Forelimb muscle (tissue), 1 donor: Measurements from ENCODE around the gene PRCP. TPM values are rescaled to one million over a fixed set of nuclear protein-coding genes. Genes with fewer than 3 reads are reported as not detected.
"Not testable (repeated sequence)": the region's sequence is repeated elsewhere in the genome, so short reads cannot be mapped to it uniquely, and the experiment has no call there.

ENCODE experiments used
- DNase-seq: peaks from one replicate; pipeline ENCODE4 v3.0.0-alpha.2; 2013; ENCODE audit warnings: low read depth
- polyA plus RNA-seq: library from polyadenylated mRNA; unstranded; fragments of 120-200 nt; gene quantifications from one replicate; pipeline ENCODE4 v1.2.1, GENCODE V29; 2013; ENCODE audit not compliant: insufficient read length

Gene PRCP
- polyA plus RNA-seq, result 96.3 TPM

DNA sequence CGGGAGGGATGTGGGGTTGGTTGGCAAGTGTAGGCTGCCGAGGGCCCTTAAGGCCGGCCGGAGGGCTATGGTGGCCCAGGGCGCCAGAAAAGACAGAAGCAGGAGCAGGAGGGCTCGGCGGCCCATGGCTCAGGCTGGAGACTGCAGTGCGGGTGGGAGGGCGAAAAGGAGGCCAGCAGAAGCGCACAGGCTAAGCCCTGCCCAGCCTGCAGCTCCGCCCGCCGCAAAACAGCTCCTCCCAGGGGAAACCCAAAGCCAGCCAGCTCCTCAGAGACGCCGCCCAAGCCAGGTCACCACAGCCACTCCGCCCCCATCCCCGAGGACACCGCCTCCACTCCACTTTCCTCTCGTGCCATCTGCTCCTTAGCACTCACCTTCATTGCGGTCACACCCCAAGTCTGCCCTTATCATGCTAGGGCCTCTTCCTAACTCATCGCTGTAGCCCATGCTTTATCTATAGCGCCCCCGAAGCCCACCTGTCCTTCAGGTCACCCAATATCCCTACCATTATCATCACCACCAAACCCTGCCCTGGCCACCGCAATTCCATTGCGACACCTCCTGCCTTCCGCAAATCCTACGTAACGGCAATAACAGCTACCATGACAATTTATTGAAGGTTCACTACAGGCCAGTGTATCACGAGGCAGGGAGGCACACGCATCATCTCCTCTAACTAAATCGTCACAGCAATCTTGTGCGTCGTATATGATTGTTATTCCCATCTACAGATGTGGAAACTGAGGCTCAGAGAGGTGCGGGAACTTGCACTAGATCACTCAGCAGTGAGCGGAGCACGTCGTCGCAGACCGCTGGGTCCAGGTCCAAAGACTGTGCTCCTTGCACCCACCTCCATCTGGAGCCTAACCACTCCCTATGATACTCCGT, at the start of gene PRCP:
Gene PRCP, minus strand, starts transcription at position 154 of the 888 bp plus-strand sequence. Its CDS starts 28 bp downstream, at position 126.
- peak; percentile 43 for DNase-seq

DNA sequence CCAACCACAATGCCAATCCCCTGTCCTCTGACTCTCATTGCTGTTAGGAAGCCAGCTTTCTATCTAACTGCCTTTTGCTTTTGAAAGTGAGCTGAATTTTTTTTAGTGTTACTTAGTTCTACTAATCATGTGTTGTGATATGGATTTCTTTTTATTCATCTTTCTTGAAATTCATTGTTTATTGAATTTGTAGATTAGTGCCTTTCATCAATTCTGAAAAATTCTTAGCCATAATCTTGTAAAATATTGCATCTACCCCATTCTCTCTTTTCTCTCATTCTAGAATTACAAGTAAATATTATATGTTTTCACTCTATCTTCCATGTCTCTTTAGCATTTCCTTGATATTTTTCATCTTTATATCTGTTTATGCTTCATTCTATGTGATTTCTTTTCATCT, 49.1 kb upstream of the PRCP start:
- DNase-seq, result no peak

DNA sequence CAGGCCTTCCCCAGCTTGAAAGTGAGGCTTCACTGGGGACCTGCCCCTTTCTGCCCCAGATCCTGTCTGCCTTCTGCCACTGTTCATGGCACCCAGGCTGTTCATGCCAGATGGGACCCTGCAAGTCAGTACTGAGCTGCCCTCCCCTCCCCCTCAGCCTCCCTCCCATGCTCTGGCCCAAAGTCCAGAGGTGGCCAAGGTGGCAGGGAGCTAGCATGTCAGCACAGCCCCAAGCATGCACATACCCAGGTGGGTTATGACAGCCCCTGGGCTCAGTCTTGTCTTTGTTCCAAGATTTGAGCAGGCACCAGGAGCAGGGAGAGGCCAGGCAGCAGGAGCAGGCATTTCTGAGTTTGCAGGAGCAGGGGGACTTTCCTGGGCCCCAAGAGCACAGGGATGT, 45.5 kb upstream of the PRCP start:
- DNase-seq, result no peak

DNA sequence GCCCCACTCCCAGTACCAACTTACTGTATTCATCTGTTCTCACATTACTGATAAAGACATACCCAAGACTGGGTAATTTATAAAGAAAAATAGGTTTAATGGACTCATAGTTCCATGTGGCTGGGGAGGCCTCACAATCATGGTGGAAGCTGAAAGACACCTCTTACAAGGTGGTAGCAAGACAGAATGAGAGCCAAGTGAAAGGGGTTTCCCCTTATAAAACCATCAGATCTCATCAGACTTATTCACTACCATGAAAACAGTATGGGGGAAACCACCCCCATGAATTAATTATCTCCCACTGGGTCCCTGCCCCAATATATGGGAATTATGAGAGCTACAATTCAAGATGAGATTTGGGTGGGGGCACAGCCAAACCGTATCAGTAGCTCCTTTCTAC, 44.8 kb upstream of the PRCP start:
- not testable (repeated sequence) for DNase-seq

DNA sequence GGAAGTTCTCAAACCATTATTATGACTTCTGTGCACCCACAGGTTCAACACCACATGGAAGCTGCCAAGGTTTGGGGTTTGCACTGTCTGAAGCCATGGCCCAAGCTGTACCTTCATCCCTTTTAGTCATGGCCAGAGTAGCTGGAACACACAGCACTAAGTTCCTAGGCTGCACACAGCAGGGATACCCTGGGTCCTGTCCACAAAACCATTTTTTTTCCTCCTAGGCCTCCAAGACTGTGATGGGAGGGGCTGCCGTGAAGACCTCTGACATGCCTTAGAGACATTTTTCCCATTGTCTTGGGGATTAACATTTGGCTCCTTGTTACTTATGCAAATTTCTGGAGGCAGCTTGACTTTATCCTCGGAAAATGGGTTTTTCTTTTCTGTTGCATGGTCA, 44.0 kb upstream of the PRCP start:
- DNase-seq, result no peak

DNA sequence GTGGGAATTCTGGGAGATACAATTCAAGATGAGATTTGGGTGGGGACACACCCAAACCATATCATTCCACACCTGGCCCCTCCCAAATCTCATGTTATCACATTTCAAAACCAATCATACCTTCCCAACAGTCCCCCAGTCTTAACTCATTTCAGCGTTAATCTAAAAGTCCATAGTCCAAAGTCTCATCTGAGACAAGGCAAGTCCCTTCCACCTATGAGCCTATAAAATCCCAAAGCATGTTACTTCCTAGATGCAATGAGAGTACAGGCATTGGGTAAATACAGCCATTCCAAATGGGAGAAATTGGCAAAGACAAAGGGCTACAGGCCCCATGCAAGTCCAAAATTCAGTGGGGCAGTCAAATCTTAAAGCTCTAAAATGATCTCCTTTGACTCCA, 43.2 kb upstream of the PRCP start:
- not testable (repeated sequence) for DNase-seq

DNA sequence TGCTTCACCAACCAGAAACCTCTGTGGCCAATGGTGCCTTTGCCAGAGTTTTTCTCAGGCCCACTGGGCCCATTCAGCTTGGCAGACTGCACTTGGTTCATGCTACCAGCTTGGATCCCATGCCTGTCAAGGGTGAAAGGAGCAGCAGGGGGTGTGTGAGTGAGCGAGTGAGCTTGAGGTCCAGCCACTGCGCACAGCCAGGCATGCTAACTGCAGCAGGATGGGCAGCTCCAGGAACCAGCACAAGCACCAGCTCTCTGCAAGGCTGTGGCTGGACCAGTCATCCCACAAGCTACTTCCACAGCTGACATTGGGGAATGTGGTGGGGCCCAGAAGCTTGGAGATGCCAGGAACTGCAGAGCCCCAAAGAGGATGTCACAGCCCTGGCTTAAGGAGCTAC, 42.1 kb upstream of the PRCP start:
- no peak for DNase-seq

DNA sequence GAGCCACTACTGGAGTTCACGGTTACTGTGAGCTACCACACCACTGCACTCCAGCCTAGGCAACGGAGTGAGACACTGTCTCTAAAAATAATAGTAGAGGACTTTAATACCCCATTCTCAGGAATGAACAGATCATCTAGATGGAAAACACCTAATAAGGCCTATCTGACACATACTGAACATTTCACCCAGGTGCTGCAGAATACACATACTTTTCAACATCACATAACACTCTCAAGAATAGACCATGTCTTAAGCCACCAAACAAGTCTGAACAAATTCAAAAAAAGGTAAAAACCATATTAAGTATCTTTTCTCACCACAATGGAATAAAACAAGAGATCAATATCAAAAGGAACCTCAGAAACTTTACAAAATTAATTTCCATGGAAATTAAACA, 39.2 kb upstream of the PRCP start:
- no peak for DNase-seq

DNA sequence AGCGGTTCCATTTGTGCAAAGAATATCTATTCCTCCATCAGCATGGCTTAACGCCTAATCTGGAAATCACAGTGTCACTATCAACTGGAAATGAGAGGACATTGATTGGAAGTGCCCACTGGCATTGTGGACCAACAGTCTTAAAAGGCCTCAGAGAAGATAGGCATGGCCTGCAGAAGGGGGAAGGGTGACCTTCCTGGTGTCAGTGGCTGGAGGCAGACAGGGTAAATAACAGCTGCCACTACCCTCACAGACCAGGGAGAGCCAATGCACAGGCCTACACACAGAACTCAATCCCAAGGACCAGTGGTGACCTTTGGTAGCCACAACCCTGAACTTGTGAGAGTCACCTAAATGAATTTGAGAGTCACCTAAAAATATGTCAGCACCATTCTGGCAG, 37.3 kb upstream of the PRCP start:
- no peak for DNase-seq

DNA sequence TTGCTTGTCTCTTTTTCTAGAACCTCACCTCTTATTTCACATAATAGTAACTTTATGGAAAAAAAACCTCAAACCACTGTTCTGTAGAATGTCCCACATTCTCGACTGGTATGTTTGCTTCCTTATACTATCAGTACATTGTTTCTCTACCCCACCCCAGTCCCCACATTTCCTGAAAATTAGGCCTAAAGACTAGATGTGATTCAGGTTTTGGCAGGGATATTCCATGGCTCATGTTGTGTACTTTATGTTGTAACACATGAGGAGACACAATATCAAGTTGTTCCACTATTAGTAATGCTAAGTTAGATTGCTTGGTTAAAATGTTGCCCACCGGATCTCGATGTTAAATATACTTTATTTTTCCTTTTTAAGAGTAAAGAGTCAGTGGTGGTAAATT, 36.0 kb upstream of the PRCP start:
- DNase-seq, result no peak

DNA sequence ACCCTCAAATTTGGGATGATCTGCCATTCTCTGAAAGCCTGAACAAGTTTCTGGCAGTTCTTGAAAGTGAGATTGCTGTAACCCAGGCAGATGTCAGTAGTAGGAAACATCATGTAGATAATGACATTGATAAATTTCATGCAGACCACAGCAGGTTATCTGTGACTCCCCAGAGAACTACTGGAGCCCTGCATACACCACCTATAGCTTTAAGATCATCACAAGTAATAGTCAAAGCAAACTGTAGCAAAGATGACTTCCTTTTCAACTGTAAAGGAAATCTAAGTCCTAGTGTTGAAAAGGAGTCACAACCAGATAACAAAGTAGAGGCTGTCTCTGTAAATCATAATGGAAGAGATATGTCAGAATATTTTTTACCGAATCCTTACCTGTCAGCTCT, 32.3 kb upstream of the PRCP start:
- DNase-seq, result no peak

DNA sequence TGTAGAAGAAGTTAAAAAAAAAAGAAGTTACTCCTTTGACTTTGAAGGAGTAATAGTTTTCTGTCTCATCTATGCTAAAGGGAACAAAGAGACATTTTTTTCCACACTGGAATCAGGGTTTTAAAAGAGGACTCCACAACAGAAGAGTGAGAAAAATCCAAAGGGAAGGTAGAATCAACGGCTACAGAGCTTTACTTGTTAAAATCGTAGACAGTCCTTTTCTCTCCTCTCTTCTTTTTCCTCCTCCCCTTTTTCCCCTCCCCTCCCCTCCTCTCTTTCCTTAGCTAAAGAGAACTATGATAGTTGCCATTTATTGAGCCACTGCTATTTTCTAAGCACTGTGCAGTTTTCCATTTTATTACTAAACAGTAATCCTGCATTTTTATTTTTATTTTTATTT, 30.5 kb upstream of the PRCP start:
- no peak for DNase-seq

DNA sequence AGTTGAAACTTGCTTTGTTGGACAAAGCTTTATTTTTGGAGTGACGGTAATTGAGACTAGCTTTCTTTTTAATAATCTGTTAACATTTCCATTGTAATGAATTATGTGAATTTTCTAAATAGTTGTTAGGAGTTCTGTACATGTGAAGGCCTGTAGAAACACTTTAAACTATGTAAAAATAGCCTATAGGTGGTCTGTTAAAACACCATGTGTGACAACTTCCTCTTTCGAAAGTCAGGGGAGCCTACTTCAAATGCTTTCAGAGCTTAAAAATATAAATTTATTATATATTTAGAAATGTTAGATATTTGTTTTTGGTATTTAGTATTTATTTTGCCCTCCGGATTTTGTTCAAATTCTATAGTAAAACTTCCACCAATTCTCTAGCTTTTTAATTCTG, 30.0 kb upstream of the PRCP start:
- no peak for DNase-seq

DNA sequence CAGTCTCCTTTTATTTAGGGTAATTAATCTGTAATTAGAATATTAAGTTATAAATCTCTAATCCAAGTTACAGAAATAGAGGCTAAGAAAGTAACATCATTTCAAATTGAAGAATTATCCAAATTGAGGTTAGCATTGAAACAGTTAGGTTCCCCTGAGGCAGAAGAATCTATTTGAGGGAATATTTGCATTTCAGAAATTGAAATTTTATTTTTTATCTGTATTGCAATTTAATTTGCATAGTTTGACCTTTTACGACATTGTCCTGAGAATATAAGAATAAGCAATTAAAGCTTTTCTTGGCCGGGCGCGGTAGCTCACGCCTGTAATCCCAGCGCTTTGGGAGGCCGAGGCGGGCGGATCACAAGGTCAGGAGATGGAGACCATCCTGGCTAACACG, 28.9 kb upstream of the PRCP start:
- no peak for DNase-seq

DNA sequence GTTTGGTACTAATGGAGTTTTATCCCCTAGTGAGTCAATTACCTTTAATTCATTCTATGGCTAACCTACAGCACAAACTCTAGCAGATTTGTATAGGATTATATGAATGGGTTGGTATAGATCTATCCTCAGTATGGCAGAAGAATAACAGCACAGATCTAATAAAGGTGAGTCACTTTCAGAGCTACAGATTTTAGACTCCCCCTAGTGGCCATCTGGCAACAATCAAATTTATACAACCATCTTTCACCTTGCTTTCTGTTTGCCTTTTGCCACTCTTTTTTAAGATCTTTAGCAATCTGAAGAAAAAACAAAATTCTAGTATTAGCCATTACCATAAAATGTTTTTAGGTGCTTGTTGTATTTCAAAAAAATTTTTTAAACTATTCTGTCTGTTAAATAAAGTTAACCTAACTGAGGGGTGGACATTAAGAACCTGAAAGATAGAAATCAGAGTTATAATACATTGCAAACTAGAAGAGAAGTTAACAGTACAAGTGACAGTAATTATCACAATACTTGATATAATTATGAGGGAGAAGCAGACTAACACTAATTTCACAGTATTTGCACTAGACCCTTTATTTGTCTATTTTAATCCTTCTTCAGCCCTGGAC, 27.1 kb upstream of the PRCP start:
- DNase-seq, result peak; percentile 16

DNA sequence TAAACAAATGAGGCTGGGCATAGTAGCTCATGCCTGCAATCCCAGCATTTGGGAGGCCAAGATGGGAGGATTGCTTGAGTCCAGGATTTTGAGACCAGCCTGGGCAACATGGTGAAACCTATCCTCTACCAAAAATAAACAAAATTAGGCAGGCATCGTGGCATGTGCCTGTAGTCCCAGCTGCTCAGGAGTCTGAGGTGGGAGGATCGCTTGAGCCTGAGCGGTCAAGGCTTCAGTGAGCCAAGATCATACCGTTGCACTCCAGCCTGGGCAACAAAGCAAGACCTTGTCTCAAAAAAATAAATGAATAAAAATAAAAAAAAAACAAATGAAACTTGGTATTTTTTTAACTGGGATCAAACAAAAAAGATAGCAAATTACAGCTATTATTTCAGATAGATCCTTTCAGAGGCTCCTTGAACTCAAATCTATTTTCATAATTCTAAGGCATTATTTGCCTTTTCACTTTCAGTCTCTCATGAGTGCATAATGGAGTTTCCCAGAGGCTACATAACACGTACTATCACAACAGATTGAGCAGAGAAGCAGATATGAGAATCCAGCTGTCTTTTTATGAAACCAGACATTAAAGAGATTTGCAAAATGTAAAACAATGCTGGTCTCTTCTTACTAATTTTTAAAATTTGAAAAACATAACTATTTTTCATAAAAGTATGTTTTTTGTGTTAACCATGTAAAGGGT, 24.4 kb upstream of the PRCP start:
- DNase-seq, result no peak

DNA sequence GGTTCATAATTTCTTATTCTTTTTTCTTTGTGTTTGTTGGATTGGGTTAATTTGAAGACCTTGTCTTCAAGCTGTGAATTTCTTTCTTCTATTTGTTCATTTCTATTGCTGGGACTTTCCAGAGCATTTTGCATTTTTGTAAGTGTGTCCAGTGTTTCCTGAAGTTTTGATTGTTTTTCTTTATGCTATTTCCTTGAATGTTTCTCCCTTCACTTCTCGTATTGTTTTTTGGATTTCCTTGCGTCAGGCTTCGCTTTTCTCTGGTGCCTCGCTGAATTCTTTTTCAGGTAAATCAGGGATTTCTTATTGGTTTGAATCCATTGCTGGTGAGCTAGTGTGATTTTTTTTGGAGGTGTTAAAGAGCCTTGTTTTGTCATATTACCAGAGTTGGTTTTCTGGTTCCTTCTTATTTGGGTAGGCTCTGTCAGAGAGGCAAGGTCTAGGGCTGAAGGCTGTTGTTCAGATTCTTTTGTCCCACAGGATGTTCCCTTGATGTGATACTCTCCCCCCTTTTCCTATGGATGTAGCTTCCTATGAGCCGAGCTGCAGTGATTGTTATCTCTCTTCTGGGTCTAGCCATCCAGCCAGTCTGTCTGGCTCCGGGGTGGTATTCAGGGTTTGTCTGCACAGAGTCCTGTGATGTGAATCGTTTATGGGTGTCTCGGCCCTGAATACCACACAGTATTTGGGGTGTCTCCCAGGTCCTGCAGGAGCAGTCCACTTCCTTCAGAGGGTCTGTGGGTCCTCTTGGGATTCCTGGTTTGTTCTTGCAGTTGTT, 22.4 kb upstream of the PRCP start:
- not testable (repeated sequence) for DNase-seq

DNA sequence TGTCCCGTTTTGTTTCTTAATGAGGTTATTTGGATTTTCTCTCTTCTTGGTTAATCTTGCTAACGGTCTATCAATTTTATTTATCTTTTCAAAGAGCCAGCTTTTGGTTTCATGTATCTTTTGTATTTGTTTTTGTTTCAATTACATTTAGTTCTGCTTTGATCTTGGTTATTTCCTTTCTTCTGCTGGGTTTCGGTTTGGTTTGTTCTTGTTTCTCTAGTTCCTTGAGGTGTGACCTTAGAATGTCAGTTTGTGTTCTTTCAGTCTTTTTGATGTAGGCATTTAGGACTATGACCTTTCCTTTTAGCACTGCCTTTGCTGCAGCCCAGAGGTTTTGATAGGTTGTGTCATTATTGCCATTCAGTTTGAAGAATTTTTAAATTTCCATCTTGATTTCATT, 20.0 kb upstream of the PRCP start:
- not testable (repeated sequence) for DNase-seq

DNA sequence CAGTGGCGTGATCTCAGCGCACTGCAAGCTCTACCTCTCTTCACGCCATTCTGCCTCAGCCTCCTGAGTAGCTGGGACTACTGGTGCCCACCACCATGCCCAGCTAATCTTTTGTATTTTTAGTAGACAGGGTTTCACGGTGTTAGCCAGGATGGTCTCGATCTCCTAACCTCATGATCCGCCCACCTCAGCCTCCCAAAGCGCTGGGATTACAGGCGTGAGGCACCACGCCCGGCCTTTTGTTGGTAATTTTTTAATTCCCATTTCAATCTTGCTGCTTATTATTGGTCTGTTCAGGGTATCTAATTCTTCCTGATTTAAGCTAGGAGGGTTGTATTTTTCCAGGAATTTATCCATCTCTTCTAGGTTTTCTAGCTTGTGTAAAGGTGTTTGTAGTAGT, 19.6 kb upstream of the PRCP start:
- not testable (repeated sequence) for DNase-seq

DNA sequence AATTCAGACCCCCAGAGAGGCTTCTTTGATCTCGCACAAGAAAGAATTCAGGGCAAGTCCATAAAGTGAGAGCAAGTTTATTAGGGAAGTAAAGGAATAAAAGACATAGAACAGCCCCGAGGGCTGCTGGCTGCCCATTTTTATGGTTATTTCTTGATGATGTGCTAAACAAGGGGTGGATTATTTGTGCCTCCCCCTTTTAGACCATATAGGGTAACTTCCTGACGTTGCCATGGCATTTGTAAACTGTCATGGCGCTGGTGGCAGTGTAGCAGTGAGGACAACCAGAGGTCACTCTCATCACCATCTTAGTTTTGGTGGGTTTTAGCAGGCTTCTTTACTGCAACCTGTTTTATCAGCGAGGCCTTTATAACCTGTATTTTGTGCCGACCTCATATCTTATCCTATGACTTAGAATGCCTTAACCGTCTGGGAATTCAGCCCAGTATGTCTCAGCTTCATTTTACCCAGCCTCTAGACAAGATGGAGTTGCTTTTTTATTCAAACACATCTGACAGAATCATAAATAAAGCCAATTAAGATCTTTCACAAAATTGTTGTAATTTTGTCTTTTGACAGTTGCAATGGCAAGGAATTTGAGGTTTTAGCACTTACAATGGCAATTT, 8.9 kb upstream of the PRCP start:
- no peak for DNase-seq

DNA sequence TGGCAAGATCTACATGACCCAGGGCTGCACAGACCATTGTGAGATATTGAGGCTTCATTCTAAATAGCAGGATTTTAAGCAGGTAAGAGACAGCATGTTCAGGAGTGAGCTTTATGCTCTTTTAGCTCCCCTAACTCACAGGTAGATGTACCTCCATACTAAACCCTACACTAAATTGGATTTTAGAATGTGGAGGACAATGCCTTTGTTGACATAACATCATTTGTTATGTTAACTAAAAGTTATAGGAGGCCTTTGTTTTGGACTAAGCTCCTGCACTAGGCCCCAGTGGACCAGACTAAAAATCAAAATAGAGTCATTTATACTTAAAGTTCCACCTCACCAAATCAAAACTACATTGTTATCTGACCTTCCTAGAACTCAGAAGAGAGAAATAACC, 8.1 kb upstream of the PRCP start:
- DNase-seq, result no peak
